PC-9 (cell line): ENCODE data around the gene CNNM4.

ENCODE experiments used
- EZH2 ChIP-seq: fragments of 200-600 bp; sonication (generic); IDR thresholded peaks from 2 replicates; pipeline ENCODE4 v1.8.0; 2017; ENCODE audit warnings: antibody characterized with exemption, low read depth
- TF ChIP-seq, protein P1 (sequence below): fragments of 200-600 bp; sonication (generic); conservative IDR thresholded peaks from 2 replicates; pipeline ENCODE4 v1.6.1; 2017; ENCODE audit warnings: mixed run types, antibody characterized with exemption, mild to moderate bottlenecking, moderate library complexity

GRCh38 chr2:96727431-96727830, 33.3 kb upstream of the CNNM4 start:
- TF ChIP-seq, protein P1, sequence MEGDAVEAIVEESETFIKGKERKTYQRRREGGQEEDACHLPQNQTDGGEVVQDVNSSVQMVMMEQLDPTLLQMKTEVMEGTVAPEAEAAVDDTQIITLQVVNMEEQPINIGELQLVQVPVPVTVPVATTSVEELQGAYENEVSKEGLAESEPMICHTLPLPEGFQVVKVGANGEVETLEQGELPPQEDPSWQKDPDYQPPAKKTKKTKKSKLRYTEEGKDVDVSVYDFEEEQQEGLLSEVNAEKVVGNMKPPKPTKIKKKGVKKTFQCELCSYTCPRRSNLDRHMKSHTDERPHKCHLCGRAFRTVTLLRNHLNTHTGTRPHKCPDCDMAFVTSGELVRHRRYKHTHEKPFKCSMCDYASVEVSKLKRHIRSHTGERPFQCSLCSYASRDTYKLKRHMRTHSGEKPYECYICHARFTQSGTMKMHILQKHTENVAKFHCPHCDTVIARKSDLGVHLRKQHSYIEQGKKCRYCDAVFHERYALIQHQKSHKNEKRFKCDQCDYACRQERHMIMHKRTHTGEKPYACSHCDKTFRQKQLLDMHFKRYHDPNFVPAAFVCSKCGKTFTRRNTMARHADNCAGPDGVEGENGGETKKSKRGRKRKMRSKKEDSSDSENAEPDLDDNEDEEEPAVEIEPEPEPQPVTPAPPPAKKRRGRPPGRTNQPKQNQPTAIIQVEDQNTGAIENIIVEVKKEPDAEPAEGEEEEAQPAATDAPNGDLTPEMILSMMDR, result no peak
- TF ChIP-seq EZH2, result no peak
